WERI-Rb-1 (cell line): Measurements from ENCODE around the gene TRAPPC3.
A peak's percentile ranks its signal among the peaks of the same experiment; 100 is the strongest.

Experiments used
- DNase-seq: peaks from one replicate; pipeline ENCODE4 v3.0.0-alpha.2; 2020
- H3K27ac ChIP-seq: fragments of 250-450 bp; sonication (Bioruptor Pico); 2 replicates; pipeline ENCODE4 v1.5.1; 2020; ENCODE audit warnings: mild to moderate bottlenecking, moderate library complexity
- H3K27me3 ChIP-seq: fragments of 250-450 bp; sonication (Bioruptor Pico); 2 replicates; pipeline ENCODE4 v1.5.1; 2021; ENCODE audit warnings: mild to moderate bottlenecking, low read depth, moderate library complexity; ENCODE audit not compliant: insufficient read depth, severe bottlenecking
- H3K36me3 ChIP-seq: fragments of 250-450 bp; sonication (Bioruptor Pico); 2 replicates; pipeline ENCODE4 v1.5.1; 2020; ENCODE audit warnings: mild to moderate bottlenecking, moderate library complexity
- H3K4me3 ChIP-seq: 2 replicates; pipeline ENCODE4 v1.5.1; 2011; ENCODE audit warnings: low read depth, mild to moderate bottlenecking, control low read depth, low read length
- H3K9me3 ChIP-seq: fragments of 250-450 bp; sonication (Bioruptor Pico); 2 replicates; pipeline ENCODE4 v1.5.1; 2021; ENCODE audit warnings: mild to moderate bottlenecking, moderate library complexity; ENCODE audit not compliant: severe bottlenecking
- CTCF ChIP-seq: IDR thresholded peaks from 2 replicates; pipeline ENCODE4 v1.5.1; 2011; ENCODE audit warnings: low read depth, mild to moderate bottlenecking, control low read depth, inconsistent platforms, low read length

The TRAPPC3 gene

DNA sequence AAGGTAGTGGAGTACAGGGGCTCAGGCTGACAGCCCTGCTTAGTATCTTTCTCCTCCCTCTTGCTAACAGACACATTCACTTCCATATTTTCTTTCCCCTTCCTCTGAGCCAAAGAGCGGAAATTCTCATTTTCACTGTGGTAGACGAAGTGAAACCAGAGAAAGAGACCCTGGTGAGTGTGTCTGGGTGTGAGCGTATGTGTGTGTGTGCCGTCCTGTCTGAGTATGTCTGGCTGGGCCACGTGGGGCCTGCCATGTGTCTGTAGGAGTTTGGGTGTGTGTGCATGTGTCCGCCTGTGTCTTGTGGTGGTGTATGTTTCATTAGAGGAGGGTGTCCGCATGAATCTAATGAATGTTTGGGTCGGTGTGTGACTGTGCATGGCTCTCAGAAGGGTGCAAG is 25.9 kb downstream of the TRAPPC3 start:
- no peak for TF ChIP-seq CTCF
- no peak overlapping the region for H3K27ac ChIP-seq
- no peaks in the 10 kb centered on the region for H3K9me3 ChIP-seq
- H3K27me3 ChIP-seq = no peaks in the 10 kb centered on the region
- DNase-seq = no peak
- H3K36me3 ChIP-seq = no peaks in the 10 kb centered on the region
- no peak overlapping the region for H3K4me3 ChIP-seq

DNA sequence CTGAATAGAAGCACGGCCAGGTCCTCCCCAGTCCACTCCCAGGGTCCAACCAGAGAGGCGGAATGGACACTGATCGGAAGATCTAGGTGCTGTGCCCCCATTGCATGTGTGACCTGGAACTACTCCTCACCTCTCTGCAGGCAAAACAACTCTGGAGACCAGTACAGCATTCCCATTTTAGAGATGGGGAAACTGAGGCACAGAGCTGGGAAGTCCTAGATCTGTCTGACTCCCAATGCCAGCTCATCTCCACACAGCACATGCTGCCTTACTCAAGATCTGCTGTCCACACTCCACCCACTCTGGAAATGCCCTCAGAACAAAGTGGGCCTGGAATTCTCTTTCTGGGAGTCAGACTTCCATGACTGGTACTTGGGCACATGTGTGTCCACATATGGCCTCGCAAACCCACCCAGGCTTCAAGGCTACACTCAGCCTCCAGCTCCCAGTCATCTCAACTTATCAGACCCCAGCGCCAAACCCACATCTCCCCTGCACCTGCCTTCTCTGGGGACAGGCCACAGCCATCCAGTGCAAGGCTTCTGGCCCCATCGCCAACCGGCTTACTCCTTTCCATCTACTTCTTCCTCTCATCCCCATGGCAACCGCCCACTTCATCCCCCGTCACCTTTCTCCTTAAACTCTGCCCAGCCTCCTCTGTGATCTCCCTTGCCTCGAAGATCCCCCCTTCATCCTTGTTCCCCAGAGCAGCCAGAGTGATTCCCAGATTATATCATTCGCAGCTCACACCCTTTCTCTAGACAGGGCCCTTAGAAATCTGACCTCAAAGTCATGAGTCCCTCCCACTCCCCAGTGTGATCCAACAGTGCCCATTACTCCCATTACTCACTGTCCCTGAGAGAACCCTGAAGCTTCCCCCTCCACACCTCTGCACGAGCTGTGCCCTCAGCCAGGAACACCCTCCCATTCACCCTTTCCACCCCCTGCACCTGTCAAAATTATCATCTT is 26.9 kb downstream of the TRAPPC3 start:
- Histone ChIP-seq H3K27me3 (no peaks in the 10 kb centered on the region), H3K4me3 (no peak overlapping the region), H3K9me3 (no peaks in the 10 kb centered on the region), H3K36me3 (no peaks in the 10 kb centered on the region), H3K27ac (no peak overlapping the region)
- no peak for DNase-seq
- TF ChIP-seq CTCF = no peak

- no peak for DNase-seq
- no peaks in the 10 kb centered on the region for H3K27me3 ChIP-seq
- no peak overlapping the region for H3K27ac ChIP-seq
- no peak for TF ChIP-seq CTCF
- no peaks in the 10 kb centered on the region for H3K36me3 ChIP-seq
- H3K4me3 ChIP-seq = no peak overlapping the region
- H3K9me3 ChIP-seq = no peaks in the 10 kb centered on the region
These were observed 29.8 kb downstream of the TRAPPC3 start for GRCh38 chr1:36119456-36119855.

- no peak overlapping the region for H3K4me3 ChIP-seq
- no peak for TF ChIP-seq CTCF
- no peaks in the 10 kb centered on the region for H3K27me3 ChIP-seq
- H3K27ac ChIP-seq = no peak overlapping the region
- H3K9me3 ChIP-seq = no peaks in the 10 kb centered on the region
- no peaks in the 10 kb centered on the region for H3K36me3 ChIP-seq
- peak; percentile 29 for DNase-seq
These were observed 30.7 kb downstream of the TRAPPC3 start for GRCh38 chr1:36118447-36119204.

DNA sequence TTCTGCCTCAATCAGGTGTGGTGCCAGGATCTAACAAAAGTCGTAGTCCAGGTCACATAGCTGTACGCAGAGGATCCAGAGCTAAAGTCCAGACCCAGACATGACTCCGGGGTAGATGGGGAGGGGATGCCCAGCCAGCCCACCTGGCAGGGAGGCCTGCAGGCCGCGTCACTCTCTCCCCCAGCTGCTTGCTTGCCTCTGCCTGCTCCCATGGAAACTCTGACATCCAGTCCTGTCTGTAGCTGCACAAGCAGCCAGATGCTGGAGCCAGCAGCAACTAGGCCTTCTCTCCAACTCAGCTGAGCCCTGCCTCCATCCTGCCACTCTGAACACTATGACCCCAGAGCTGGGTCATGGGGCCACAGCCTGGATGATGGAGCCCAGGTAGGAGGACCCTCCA is 32.4 kb downstream of the TRAPPC3 start:
- no peaks in the 10 kb centered on the region for H3K9me3 ChIP-seq
- no peak overlapping the region for H3K4me3 ChIP-seq
- H3K27me3 ChIP-seq = no peaks in the 10 kb centered on the region
- TF ChIP-seq CTCF = no peak
- H3K36me3 ChIP-seq = no peaks in the 10 kb centered on the region
- DNase-seq = no peak
- H3K27ac ChIP-seq = no peak overlapping the region
